Measurements from ENCODE around the gene SYNE2.

DNA sequence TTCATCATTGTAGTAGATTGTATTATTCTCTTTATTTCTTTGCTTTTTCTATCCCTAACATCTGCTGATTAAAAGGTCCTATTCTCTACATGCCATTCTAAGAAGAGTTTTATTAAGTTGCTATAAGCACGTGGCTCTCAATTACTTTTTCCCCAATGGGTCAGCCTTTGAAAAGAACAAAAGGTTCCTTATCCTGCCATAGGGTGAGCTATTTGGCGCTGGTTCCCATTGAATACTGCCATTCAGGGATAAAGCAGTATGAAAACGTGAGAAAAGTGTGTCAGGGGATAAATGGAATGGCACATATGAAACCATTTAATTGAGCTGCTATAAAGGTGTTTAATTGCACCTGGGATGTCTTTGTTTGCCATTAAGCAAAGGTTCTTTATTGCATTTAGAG, 80.9 kb downstream of the SYNE2 start:
- TF ChIP-seq EZH2 (IDR thresholded peaks at IDR 0.05) (no peak), POLR2AphosphoS5 (IDR thresholded peaks at IDR 0.05; ENCODE audit: borderline replicate concordance, low read depth, low read length) (no peak)
